Pulmonary artery endothelial cell (primary cell): ENCODE measurements around the gene SLC10A7. TPM values are rescaled to one million over a fixed set of nuclear protein-coding genes. Genes with fewer than 3 reads are reported as not detected.

ENCODE experiments used
- DNase-seq: peaks from one replicate; pipeline ENCODE4 v3.0.0-alpha.2; 2011; ENCODE audit warnings: low read depth, low spot score
- total RNA-seq: library from RNA; depleted of rRNA; stranded (reverse); fragments of >200 nt; gene quantifications from 2 replicates; pipeline ENCODE4 v1.2.3, GENCODE V29; 2014

The SLC10A7 gene
- total RNA-seq, 1 donor from 2014 or later, result 6.9 TPM

GRCh38 chr4:146261041-146261440 lies 260.7 kb downstream of the SLC10A7 start:
- DNase-seq, result no peak

- no peak for DNase-seq
Measured at GRCh38 chr4:146260521-146260920, 261.2 kb downstream of the SLC10A7 start.

- no peak for DNase-seq
Measured at GRCh38 chr4:146257511-146257910, 264.2 kb downstream of the SLC10A7 start.

GRCh38 chr4:146256328-146256727 lies 265.4 kb downstream of the SLC10A7 start:
- no peak for DNase-seq

GRCh38 chr4:146255874-146256273 lies 265.9 kb downstream of the SLC10A7 start:
- DNase-seq, result no peak

DNA sequence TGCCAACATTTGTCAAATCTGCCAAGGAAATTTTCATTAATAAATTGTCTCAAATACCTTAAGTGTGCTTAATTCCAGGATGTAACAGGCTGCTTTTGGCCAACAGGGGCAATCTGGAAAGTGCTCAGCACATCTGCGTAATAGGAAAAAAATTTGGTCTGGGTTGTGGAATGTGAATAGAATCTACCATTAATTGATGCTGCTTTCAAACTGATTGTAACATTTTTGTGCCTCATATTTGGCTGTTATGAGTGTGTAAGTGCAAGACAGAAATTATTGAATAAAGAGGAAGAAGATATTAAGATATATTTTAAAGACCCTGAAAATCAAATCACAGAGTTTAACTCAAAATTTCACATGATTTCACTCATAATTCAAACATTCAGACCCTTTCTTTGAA lies 266.3 kb downstream of the SLC10A7 start:
- no peak for DNase-seq

- DNase-seq, result no peak
Measured at GRCh38 chr4:146252969-146253611, 268.6 kb downstream of the SLC10A7 start.

GRCh38 chr4:146247356-146247755 lies 274.4 kb downstream of the SLC10A7 start:
- no peak for DNase-seq

DNA sequence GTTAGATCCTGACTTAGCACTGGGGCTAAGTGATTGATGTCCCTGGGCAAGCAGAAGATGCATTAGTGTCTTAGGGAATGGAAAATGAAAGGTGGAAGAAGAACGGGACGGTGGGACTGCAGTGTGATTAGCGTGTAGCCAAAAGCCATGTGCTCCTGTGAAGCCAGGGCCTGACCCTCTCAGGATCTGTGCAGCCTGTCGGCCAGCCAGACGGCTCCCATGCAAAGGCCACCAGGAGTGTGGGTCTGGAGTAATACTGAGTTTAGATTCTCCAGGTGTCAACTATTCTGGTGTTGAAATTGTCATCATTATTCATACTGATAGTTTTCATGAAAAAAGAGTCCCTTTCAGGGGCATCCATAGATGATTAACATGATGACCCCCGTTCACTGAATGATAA lies 275.4 kb downstream of the SLC10A7 start:
- no peak for DNase-seq

DNA sequence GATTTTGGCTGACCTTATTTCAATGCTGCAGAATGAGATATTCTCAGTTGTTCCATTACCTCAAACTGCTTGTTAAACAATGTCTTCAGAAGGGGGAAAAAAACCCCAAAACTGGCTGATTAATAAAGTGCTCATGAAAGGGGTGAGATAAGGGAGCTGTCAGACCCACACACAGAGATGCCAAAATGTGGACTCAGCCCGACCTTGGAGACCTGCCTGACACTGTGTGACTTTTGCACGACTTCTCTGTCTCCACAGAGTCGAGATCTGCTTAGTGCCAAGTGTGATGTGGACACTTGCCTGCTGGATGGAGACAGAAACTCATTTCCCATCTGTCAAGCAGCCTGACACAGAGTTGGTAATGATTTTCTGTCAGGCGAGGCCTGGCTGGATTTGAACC lies 275.9 kb downstream of the SLC10A7 start:
- DNase-seq, result no peak

DNA sequence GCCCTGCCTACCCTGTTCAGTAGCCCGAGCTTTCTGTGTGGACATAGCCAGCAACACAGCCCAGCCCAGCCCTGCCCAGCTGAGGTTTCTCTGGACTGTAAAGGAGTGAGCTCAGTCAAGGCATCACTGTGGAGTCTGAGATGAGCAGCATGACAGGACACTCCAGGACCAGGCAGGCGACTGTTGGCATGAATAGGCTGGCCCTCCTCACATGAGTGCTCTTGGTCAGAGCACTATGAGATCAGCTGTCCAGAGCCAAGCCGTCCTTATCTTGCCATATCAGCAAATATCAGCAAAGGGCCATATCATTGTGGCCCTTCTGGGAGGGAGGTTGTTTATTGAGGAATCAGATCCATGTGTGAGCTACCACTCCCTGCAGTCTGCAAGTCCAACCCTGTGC lies 276.5 kb downstream of the SLC10A7 start:
- DNase-seq, result no peak

DNA sequence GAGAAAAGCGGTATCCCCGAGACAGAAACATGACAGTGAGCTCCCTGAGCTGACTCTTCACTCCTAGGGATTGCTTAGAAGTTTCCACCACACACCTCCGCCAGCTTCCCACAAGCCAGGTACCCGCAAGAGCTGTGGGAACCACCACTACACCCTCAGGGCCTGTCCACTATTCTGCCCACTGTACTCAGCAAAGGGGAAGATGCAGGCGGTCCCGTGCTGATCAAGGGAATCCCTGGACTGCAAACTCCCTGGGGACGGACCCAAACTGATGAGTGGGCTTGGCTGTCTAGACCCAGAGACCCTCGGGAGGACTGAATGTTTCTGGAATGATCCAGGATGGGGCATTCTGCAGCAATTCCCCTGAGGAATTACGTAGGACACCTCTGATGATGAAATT lies 277.2 kb downstream of the SLC10A7 start:
- DNase-seq, result no peak

DNA sequence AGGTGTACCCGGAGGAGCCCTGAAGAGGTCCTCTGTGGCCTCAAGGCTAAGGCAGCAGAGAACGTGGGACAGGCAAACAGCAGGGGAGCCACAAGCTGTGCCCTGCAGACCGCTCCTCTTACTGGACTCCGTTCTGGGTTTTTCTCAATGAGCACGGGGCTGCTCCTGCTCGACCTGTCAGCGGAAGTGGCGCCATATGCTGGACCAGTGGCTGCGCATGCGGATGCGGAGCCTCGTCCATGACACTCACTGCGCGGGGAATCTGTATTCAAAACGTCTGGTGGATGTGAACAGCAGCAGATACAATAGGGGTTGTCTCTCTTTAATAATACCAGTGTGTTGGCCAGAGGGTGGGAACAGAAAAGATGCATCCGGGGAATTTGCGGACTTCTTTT lies 277.9 kb downstream of the SLC10A7 start:
- no peak for DNase-seq

GRCh38 chr4:146243141-146243882 lies 278.4 kb downstream of the SLC10A7 start:
- no peak for DNase-seq

- no peak for DNase-seq
Measured at GRCh38 chr4:146238107-146238506, 283.6 kb downstream of the SLC10A7 start.

DNA sequence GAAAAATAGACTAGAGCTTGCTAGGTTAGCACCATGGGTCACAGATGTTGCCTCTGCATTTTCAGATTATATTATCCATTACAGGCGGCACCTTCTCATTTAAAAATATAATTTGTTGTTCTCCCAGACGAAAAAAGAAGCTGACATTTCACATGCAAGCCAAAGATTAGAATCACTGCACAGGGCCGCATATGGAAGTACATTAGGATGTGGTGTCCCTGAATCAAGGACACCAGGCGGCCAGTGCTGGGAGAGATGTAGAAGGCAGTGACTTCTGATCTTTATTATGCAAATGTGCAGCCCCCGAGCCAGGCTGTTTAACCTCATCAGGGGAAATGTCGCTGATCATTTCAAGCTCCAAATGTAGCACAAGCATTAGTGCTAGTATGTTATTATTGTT lies 284.6 kb downstream of the SLC10A7 start:
- no peak for DNase-seq

GRCh38 chr4:146236216-146236615 lies 285.5 kb downstream of the SLC10A7 start:
- no peak for DNase-seq

DNA sequence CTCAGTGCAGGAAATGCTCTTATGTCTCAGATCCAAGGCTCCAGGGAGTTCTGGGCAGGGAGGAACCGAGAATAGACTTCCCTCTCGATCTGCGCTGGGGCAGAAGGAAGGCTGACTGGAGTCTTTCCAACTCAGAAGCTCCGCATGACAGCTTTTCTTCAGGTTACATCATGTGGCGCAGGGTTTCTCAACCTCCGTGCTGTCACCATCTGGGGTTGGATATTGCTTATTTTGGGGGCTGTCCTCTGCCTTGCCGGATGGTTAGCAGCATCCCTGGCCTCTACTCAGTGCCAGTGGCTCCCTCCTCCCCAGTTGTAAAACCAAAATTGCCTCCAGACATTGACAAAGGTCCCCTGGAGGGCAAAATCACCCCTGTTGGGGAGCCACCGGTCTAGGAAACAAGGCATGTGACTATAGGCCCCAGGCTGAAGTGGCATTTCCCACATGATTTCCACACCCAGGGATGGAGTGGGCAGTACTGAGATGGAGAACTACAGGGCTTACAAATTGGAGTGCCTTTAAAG lies 286.0 kb downstream of the SLC10A7 start:
- no peak for DNase-seq

DNA sequence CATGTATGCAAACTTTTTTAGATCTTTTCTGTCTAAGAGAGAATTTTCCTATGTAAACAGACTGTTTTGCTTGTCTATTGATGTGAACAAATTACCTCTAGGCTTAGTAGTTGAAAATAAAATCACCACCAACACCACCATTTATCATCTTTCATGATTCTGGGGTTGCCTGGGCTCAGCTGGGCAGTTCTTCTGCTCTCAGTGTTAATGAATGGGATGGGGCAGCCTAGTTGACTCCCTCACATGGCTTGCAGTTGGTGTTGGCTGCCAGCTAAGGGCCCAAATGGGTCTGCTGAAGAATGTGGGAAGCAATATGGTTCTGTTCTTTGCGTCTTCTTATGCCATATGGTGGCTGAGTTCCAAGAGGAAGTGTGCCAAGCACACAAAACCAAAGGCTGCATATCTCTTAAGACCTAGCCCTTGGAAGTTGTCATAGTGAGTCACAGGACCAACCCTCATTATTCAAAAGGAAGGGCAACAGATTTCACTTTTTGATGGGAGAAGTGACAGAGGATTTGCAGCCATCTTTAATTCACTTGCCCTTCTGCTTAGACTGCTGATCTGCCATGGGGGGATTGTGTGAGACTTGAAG lies 289.5 kb downstream of the SLC10A7 start:
- no peak for DNase-seq

DNA sequence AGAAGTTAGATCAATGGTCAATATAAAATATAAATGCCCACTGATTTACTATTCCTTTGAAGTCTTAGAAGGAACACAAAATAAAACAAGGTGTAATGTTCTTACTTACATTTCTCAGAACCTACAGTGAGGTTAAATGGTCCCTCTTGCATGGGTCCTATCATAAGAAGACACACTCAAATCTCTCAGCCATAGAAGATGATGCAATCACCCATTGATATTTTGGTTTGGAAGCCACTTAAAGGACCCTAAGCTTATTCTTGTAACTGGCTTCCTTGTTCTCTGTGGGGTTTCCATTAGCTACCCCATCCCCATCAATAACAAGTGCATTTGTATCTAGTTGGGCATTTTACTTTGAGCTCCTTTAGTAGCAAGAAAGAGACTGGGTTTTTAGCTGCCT lies 292.3 kb downstream of the SLC10A7 start:
- DNase-seq, result no peak

DNA sequence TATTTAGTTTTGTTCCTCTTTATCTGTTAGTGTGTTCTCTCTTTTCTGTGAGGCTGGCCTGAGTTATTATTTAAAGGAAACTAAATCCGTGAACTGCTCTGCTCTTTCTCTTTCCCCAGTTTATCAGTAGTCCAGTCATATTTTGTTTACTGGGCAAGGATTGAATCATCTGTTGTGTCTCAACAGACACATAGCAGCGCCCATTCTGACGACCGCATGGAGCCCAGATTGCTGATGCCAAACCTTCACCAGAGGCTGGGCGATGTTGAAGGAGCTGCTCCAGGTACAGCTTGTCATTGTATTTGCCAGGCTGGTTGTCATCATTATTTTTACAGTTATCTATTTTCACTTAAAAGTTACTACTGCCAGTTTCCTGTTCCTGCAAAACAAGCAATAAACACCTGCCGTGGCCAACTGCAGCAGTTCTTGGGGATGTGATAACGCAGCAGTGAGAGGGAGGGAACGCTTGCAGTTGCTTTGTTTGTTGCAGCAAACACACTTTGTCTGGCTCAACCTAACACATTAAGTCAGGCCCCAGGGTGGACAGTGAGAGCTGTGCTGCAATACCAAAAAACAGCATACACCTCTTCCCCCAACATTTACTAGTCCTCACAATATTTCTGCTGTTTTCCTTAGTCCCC lies 297.3 kb downstream of the SLC10A7 start:
- DNase-seq, result no peak

GRCh38 chr4:146222313-146222712 lies 299.4 kb downstream of the SLC10A7 start:
- DNase-seq, result no peak
